ENCODE measurements around the gene NR6A1.
"Not testable (repeated sequence)": the region's sequence is repeated elsewhere in the genome, so short reads cannot be mapped to it uniquely, and the experiment has no call there.

Gene NR6A1

DNA sequence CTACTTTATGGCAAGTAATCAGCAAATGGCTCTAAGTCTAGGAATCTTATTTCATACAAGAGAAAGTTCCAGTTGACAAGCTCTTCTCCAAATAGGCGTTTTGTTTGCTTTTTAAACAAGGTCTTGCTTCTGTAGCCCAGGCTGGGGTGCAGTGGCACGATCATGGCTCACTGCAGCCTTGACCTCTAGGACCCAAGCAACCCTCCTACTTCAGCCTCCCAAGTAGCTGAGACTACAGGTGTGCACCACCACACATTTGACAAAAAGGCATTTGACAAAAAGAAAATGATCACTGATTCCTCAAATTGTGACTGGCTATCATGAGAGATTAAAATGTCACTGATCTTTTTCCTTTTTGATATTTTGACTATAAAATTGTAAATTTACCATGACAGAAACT is 31.8 kb downstream of the NR6A1 start:
- Histone ChIP-seq H3K4me3 (ENCODE audit: low read depth, low read length) (no peak overlapping the region), H3K9me3 (ENCODE audit: control insufficient read depth, insufficient read depth, low read depth, low read length) (no peaks in the 10 kb centered on the region), H3K36me3 (ENCODE audit: control insufficient read depth in 2 of 2, insufficient read depth in 1 of 2, low read length in 2 of 2) (no peaks in the 10 kb centered on the region), H3K4me1 (ENCODE audit: control insufficient read depth, insufficient read depth, low read length) (peaks cover 8% of the 10 kb centered on the region), H3K27ac (ENCODE audit: extremely low read depth, low read depth, low read length) (no peak overlapping the region)
- ChIA-PET POLR2A (no interaction called here), CTCF (interaction anchor here (0.7 to 1.7 kb wide), 2 partner anchors 15 to 19 kb away, joined by 4 to 8 read pairs; no protein-coding TSS in a partner anchor)
- TF ChIP-seq ZNF571 (tag by site-specific recombination; IDR thresholded peaks at IDR 0.05) (no peak), ZEB2 (tag by site-specific recombination; IDR thresholded peaks at IDR 0.05) (no peak), HOXA7 (CRISPR knock-in tag; IDR thresholded peaks at IDR 0.05; ENCODE audit: borderline replicate concordance) (no peak), ZNF398 (tag by site-specific recombination; IDR thresholded peaks at IDR 0.05) (no peak), ZNF843 (tag by site-specific recombination; IDR thresholded peaks at IDR 0.05) (no peak), ZNF560 (tag by site-specific recombination; IDR thresholded peaks at IDR 0.05; ENCODE audit: borderline replicate concordance) (no peak), ZNF248 (tag by site-specific recombination; IDR thresholded peaks at IDR 0.05) (no peak), ZNF324 (tag by site-specific recombination; IDR thresholded peaks at IDR 0.05) (no peak), BCL11B (tag by site-specific recombination; IDR thresholded peaks at IDR 0.05; ENCODE audit: low read depth) (no peak), ZNF645 (tag by site-specific recombination; IDR thresholded peaks at IDR 0.05) (no peak), ZNF473 (tag by site-specific recombination; IDR thresholded peaks at IDR 0.05) (no peak)

- H3K27ac ChIP-seq (ENCODE audit: extremely low read depth, low read depth, low read length); H3K36me3 ChIP-seq (ENCODE audit: control insufficient read depth in 2 of 2, insufficient read depth in 1 of 2, low read length in 2 of 2); H3K9me3 ChIP-seq (ENCODE audit: control insufficient read depth, insufficient read depth, low read depth, low read length); H3K4me3 ChIP-seq (ENCODE audit: low read depth, low read length); H3K4me1 ChIP-seq (ENCODE audit: control insufficient read depth, insufficient read depth, low read length); POLR2A ChIA-PET: not testable (repeated sequence)
- TF ChIP-seq ZNF121 (tag by site-specific recombination; IDR thresholded peaks at IDR 0.05) = peak; percentile 41; the same call in 1 of the 2 replicates
- peak; percentile 88 for TF ChIP-seq SCRT2 (tag by site-specific recombination; IDR thresholded peaks at IDR 0.05)
- TF ChIP-seq SCRT1 (tag by site-specific recombination; IDR thresholded peaks at IDR 0.05; ENCODE audit: borderline replicate concordance) = peak; percentile 76; the same call in 1 of the 2 replicates
- CTCF ChIA-PET = interaction anchor here (0.6 to 1.7 kb wide), 3 partner anchors 16 to 611 kb away, joined by 3 to 8 read pairs (median 4); no protein-coding TSS in a partner anchor
Measured at GRCh38 chr9:124738075-124738474, 33.0 kb downstream of the NR6A1 start.

DNA sequence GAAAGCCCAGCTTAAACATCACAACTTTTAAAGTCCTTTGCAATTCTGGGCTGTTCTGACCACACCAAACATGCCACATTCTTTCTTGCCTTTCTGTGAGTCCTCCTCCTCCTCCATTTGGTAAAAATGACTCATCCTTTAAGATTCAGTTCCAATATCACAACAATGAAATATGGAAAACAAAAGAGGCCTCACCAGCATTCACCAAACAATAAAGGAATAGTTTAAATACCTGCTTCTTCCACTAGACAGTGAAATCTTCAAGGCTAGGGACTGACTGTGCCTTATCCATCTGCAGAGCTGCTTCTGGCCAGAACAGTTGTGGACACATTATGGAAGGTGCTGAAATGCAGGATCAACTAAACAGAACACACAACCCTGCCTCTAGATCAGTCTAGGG is 36.0 kb downstream of the NR6A1 start:
- Histone ChIP-seq H3K4me1 (ENCODE audit: control insufficient read depth, insufficient read depth, low read length) (peaks cover 6% of the 10 kb centered on the region; the same call in 1 of the 2 replicates), H3K9me3 (ENCODE audit: control insufficient read depth, insufficient read depth, low read depth, low read length) (no peaks in the 10 kb centered on the region), H3K4me3 (ENCODE audit: low read depth, low read length) (no peak overlapping the region), H3K36me3 (ENCODE audit: control insufficient read depth in 2 of 2, insufficient read depth in 1 of 2, low read length in 2 of 2) (peaks cover 0 to 9% of the 10 kb centered on the region in 2 experiments; a peak in 2 of 3 replicates), H3K27ac (ENCODE audit: extremely low read depth, low read depth, low read length) (no peak overlapping the region)
- CTCF ChIA-PET = interaction anchor here (0.6 to 1.0 kb wide), 3 partner anchors 20 to 640 kb away, joined by 3 read pairs; no protein-coding TSS in a partner anchor
- TF ChIP-seq ZNF747 (tag by site-specific recombination; IDR thresholded peaks at IDR 0.05) (no peak), ZNF26 (tag by site-specific recombination; IDR thresholded peaks at IDR 0.05) (no peak), PRDM1 (tag by site-specific recombination; IDR thresholded peaks at IDR 0.05) (0 out of 2 replicates have a peak, but pooled peaks have one; percentile 17)
- POLR2A ChIA-PET = interaction anchor here (0.9 kb wide), 1 partner anchor 27 kb away, joined by 3 read pairs; no protein-coding TSS in a partner anchor

All from HEK293 (cell line).